GM18526 (cell line): ENCODE measurements around the gene DSE.

Experiments
- POLR2A ChIP-seq: IDR thresholded peaks from 3 replicates; pipeline ENCODE4 v1.6.1; 2011; ENCODE audit not compliant: insufficient read length; ENCODE audit errors: extremely low read depth

DSE gene

DNA sequence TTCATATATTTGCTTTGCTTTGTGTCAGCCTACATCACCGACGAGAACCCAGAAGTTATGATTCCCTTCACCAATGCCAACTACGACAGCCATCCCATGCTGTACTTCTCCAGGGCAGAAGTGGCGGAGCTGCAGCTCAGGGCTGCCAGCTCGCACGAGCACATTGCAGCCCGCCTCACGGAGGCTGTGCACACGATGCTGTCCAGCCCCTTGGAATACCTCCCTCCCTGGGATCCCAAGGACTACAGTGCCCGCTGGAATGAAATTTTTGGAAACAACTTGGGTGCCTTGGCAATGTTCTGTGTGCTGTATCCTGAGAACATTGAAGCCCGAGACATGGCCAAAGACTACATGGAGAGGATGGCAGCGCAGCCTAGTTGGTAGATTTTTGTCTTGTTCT is 28.5 kb downstream of the DSE start:
- no peak for TF ChIP-seq POLR2A

DNA sequence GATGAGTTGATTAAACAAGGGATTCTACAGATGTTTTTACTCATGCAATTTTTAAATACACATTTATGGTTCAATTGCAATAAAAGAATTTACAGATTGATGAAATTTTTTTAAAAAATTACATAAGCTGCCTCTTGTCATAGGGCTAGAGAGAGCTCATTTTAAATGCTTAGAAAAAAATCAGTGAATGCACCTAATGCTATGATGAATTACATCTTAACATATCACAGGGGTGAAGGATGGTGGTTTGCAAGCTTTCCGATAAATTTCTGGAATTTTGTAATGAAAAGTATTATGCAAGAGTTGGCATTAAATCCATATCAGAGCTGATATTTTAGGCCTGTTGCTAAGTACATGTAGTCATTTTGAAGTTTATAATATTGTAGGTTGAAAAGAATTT is 29.6 kb downstream of the DSE start:
- no peak for TF ChIP-seq POLR2A

DNA sequence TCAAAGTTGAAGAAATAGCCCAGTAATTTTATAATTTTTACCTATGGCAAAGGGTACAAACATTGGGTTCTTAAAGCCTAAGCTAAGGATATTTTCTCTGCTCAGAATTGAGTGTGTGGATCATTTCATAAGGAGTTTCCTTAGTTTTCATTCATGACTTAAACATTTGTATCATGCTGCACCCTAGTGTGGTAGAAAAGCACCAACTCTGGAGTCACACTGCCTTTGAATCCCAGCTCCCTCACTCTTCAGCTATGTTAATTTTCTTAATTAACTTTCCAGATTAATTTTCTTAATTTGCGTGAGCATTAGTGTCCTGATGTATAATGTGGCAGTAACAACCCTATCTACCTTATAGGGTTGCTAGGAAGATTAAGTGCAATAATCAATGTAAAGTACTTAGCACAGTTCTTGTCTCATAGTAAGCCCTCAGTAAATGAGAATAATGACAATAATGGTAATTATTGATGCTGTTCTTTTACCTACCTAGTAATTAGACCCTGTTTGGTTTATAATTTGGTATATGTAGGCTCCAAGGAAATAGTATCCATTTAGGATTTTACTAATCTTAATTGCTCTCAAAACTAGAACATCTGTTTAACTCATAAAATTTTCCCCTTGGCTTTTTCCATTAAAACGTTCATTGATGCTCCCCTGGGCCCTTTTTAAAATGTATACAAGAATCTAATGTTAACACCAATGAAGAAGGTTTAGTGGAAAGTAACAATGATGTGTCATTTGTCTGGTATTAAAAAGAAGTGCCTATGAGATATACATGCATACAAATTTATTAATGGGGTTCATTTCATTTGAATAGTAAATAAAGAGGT is 31.6 kb downstream of the DSE start:
- no peak for TF ChIP-seq POLR2A

DNA sequence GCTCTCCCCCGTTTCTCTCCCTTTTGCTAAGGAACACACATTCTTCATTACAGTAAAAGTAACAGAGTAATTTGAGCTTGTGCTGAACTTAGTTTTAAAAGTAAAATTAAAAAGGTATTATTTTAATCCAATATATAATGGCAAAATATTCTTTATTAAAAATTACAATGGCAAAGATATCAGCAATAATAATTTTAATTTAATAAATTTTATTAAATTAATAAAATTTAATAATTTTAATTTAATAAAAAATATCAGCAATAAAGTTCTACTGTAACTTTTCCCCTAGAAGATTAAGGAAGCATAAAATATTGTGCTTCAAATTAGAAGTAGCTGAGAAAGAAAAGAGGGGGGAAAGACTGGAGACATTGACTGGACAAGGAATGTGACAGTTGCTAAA is 32.5 kb downstream of the DSE start:
- TF ChIP-seq POLR2A: no peak

DNA sequence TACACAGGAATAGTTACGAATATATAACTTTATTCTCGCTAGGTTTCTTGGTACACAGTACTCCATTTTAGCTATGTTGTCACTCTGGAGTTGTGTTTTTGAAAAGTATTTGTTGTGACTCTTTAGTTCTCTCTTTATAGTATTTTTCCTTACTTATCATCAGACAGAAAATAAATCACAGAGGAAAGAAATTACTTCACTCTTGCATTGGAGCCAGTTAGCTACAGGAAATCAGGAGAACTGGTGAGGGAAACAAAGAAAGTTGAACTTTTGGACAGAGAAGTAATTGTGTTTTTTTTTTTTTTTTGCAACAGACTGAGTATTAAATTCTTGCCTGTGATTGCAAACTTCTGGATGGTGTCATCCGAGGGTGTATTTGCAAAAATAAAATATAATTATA is 33.9 kb downstream of the DSE start:
- TF ChIP-seq POLR2A: no peak

DNA sequence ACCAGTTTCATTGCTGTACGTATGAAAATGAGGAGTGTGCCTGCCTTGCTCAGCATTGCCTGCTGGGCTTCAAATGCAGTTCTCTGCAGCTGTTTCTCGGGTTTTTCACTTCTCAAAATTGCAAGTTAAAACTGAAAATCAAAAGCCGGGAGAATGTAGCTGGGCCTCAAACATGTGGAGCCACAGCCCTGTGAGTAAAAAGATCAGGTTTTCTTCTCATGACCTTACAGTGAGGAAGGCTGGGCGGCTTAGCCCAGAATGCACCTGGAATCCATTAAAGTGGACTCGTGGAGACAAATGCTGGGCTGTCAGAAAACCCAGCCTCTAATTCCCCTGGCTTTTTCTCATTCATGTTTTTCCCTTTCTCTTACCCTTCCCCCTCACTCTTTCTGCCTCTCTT is 34.4 kb downstream of the DSE start:
- no peak for TF ChIP-seq POLR2A

DNA sequence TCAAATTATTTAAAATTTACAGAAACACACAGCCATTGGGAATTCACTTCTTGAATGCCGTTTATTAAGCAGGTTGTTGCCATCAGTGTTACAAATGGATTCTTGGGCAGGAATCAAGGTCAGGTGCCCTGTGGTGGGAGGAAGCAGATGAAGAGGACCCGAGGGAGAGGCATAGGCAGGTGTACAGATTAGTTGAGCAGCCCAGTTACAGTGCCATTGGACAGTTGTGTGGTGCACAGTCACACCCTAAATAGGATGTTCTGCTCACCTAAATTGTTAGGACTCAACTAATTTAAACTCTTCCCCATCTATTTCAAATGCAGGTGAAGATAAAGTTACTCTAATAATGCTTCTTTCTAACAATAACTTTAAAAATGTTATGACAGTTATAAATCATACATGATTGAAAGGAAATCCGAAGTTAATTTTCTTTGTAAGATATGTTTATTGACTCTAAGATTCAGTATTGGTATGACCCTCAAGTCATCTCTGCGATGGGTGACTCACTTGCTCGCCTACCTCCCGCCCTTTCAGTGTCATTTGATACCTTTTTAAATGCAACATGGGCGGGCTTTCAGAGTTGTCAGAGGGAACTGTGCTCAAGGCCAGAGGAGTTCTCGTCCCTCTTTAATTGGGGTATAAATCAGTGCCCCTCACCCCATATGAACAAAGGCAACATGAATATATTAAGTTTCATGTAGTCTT is 35.1 kb downstream of the DSE start:
- TF ChIP-seq POLR2A: no peak

DNA sequence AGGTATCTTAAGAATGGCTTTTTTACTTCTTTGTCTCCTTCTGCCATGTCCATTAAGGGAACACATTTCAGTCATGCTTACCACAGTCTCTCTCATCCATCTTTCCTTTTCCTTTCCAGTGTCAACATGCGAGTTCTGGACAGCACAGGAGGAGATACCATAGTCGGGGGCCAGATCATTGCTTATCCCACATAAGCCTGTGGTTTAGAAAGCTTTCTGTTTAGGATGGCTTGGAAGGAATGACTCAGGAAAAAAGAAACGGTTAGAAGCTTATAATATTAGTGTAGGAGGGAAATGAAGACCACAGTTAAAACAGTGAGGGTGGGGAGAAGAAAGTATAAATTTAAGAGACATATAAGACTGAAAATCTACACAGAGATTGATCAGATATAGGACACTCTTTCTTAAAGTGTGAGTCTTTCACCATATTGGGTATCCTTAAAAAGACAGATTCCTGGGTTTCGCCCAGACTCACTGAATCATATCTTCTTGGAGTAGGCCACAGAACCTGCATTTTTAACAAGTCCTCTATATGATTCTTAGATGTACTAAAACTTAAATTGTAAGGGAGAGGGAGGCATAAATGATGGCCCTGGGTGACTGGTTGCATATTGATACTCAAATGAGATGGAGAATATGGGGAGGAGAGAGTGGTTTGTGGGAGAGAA is 36.1 kb downstream of the DSE start:
- no peak for TF ChIP-seq POLR2A

DNA sequence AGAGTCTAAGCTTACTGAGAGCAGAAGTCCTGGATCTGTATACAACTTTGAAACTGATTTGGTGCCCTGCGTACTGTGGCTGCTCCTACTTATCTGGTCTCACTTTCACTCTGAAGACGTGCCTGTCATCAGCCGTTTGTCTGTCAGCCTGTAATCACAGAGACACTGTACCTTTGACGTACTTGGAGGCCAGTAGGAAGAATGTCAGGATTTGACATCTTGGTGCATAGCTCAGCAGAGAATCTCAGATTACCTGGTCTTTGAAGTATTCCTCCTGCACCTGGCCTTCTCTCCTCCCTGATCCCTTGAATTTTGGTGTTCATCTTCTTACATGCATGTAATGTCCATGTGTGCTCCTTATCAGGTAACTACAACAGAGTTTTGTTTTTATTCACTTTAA is 37.7 kb downstream of the DSE start:
- no peak for TF ChIP-seq POLR2A

DNA sequence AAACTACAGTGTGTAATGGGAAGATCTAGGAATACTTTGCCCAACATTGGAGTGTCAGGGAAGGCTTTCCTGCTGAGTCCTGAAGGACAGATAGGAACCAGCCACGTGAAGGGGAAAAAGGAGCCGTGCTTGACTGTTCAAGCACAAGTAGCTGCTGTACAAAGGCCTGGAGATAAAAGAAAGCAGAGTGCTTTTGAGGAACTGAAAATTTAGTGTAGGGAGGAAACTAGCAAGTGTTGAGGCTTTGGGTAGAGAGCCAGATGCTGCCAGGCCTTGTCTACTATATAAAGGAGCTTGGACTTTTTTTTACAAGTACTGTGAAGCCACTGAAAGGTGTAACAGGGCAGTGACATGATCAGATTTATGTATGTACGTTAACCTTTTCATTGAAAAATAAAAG is 39.0 kb downstream of the DSE start:
- TF ChIP-seq POLR2A: no peak

DNA sequence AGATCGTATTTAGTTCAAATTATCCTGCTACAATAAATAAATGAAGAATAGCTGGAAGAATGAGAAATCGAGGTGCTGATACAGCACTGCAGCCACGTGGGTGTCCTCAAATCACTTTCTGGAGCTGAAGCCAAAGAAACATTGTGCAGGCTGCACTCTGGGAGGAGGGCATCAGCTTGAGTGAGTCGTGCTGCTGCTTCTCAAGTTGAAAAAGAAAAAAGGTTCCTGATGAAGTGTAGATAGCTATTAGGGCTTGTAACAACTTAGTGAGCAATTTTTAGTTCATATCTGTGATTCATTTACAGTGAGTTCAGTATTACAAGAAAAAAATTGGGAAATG is 40.5 kb downstream of the DSE start:
- TF ChIP-seq POLR2A: no peak

DNA sequence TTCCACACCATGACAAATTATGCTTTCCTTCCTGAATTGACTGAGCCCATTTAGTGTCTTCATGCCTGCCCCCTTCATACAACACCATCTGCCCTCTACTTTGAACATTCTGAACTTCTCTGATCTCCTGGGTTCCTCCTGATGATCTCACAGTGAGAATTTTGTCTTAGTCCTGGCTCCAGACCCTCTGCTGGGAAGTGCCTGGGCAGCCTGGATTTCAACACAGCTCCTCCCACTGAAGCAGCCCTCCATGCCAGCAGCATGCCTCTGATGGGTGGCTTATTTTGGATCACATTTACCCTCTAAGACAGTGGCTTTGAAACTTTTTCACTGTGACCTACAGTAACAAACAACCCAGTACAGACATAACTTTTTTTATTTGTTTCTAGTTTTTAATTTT is 41.5 kb downstream of the DSE start:
- no peak for TF ChIP-seq POLR2A

DNA sequence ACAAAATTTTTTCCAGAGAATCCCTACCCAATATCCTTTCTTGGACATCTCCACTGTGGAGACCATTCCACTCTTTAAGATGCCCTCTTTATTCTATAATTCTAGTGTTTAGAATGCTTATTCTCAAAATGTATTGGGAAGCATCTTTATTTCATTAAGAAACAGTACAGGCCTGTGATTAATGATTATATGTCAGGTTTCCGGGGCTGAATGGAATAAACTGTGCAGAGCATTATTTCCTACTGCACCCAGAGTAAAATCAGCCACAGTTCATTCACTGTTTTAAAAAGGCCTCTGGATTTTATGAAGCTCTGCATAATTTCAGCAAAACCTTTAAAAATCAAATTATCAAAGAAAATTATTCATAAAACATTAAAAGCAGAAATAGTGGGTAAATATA is 42.6 kb downstream of the DSE start:
- no peak for TF ChIP-seq POLR2A

DNA sequence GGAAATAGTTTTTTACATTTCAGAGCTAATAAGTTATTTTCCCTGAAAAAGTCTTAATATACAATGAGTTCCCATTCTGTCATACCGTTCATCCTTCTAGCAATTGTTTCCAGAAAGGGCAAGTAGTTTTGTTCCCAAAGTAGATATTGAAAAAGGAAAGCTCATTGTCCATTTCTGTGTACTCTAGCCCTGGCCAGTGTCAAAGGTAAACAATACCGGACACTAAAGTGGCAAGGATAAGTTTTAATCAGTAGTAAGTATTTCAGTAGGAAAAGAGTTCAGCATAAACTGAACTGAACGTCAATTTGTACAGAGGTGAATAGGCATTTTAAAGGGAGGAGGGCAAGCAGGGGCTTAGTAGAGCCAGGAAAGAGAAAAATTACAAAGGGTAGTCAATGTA is 46.9 kb downstream of the DSE start:
- no peak for TF ChIP-seq POLR2A

DNA sequence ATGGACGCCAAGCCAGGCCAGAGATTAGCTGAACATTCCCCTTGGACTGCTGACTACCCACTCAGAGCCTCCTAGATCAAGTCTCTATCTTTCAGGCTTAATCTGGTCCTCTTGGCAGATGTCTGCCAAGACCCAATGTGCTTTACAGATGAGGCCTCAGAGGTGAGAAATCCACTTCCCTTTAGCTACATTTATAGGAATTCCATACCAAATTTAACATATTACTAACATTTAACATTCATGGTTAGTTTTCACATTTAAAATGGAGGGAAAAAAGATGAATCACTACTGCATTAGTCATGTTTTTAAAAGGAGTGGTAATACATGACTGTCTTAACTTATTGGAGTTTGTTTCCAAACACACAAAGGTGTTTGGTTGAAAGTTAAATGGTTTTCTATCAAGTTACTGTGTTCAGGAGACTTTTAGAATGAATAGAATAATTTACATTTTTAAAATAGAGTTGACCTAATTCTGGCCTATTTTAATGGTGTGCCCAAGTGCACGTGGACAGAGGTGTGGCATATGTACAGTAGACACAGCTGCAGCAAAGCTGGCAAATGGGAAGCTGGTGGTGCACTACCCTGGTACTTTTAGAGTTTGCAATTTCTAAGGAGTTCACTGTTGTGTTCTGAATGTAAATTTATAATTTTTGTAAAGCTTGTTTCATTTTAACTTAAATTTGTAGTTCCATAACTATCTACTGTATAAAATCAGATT is 48.5 kb downstream of the DSE start:
- TF ChIP-seq POLR2A: no peak

DNA sequence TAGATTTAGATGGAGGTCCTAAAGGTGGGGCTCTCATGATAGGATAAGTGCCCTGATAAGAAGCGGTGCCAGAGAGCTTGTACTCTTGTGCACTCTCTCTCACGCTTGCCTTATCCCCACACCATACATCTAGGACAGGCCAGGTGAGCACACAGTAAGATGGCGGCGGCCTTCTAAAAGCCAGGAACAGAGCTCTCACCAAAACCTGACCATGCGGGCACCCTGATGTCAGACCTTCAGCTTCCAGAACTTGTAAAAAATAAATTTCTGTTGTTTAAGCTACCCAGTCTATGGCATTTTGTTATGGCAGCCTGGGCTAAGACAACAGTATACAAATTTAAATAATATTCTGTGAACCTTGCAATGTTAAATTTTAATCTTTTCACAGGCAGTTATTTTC is 49.6 kb downstream of the DSE start:
- no peak for TF ChIP-seq POLR2A

DNA sequence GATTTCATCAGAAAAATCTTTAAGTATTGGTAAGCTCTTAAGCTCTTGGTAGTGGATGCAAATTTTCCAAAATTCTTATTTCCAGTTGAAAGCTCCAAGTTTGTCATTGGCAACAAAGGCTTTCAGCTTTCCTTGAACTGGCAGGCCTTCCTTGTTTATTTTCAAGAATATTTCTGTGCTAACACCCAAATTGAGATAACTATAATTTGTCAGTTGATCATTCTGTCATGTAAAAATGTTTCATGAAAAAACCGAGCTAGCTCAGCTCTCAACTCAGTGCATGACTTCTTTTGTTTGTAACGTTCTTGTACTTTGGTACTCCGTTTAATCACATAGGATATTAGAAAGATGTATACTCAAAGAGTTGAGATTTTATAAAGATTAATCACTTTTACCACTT is 51.5 kb downstream of the DSE start:
- TF ChIP-seq POLR2A: no peak
